ENCODE data around the gene TAAR2. TPM values are rescaled to one million over a fixed set of nuclear protein-coding genes. Genes with fewer than 3 reads are reported as not detected.
"Not testable (repeated sequence)": the region's sequence is repeated elsewhere in the genome, so short reads cannot be mapped to it uniquely, and the experiment has no call there.

TAAR2 gene
- total RNA-seq: not detected

DNA sequence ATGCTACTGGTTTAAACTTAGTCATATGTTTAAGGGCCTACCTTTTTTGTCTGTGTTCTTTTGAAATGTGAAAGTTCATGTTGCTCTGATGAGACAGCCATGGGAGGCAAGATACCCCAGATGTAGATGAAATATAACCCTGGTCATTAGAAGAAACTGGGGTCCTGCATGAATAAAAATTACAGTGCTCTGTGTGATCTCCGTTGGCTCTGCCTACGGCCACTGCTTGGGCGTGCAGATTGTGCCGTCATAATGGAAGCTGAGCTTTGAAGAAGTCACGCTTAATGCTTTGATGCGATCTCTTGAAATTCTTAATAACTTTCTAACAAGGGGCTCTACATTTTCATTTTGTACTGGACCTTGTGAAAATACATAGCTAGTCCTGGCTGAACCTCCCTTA is at the start of gene TAAR2:
Gene TAAR2 (minus strand): TSS at position 101 of the 400 bp plus-strand sequence. CDS start 0 bp downstream, at position 101.
- DNase-seq (ENCODE audit: low spot score): no peak

GRCh38 chr6:132673376-132674094 is 49.5 kb upstream of the TAAR2 start:
- no peak for DNase-seq (ENCODE audit: low spot score)

- DNase-seq (ENCODE audit: low spot score): no peak
Measured at GRCh38 chr6:132671295-132671694, 47.2 kb upstream of the TAAR2 start.

- no peak for DNase-seq (ENCODE audit: low spot score)
Measured at GRCh38 chr6:132669690-132670291, 45.7 kb upstream of the TAAR2 start.

DNA sequence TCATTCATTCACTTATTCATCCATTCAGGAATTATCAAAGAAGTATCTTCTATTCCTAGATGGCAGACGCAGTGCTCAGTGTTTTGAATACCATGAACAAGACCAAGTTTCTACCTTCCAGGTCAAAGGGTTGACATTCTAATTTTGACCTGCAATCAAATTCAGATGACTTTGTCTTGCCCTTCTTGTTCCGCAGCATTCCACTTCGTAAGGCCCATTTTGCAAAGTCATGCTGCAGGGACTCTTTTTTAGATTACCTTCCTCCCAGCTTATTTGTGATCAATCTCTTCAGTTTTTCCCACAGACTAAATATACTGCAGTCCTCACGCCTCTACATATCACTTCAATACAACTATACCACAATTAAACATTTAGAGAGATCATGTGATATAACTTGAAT is 42.0 kb upstream of the TAAR2 start:
- no peak for DNase-seq (ENCODE audit: low spot score)

GRCh38 chr6:132664309-132665034 is 40.4 kb upstream of the TAAR2 start:
- DNase-seq (ENCODE audit: low spot score): no peak

DNA sequence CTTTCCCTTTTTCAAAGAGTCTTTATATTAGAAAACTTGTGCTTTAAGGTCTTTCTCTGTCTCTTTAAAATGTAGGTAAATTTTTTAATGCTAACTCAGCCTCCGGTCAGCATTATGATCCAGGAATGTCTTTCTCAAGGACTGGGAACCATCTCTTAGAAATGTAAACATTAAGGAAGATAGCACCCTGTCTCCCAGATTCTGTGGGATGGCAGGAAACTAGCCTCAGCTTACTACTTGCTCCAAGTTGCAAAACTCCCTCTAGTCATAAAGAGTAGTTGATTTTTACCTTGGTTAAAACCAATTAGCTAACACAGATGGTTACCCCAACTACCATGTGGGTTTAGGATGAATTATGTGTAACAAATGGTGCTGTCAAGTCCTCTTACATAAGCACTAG is 39.6 kb upstream of the TAAR2 start:
- DNase-seq (ENCODE audit: low spot score): no peak

GRCh38 chr6:132661906-132662305 is 37.8 kb upstream of the TAAR2 start:
- DNase-seq (ENCODE audit: low spot score): no peak

- DNase-seq (ENCODE audit: low spot score): no peak
Measured at GRCh38 chr6:132659082-132659481, 35.0 kb upstream of the TAAR2 start, which contains the start of gene TAAR1. TAAR1 (minus strand) TSS chr6:132659182; CDS start chr6:132646003, 13,179 bp downstream.

GRCh38 chr6:132651062-132651461 is 27.0 kb upstream of the TAAR2 start:
- DNase-seq (ENCODE audit: low spot score): no peak

- no peak for DNase-seq (ENCODE audit: low spot score)
Measured at GRCh38 chr6:132650429-132650828, 26.4 kb upstream of the TAAR2 start.

DNA sequence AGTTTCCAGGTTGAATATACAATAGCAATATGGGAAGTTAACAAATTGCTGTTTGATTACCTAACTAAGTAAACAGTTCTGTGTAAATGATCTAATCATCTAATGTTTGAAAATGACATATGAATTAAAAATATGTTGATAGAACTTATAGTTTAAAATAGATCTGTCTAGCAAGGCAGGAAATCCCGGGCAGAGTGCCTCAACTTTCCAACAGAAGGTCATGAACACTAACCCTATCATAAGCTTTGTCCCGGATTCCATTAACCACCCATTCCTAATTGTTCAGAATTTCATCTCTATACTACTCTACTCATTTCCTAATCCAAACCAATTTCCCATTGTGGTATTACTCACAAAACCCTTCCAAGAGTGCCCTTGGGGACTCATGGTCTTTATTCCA is 24.8 kb upstream of the TAAR2 start:
- DNase-seq (ENCODE audit: low spot score): no peak

GRCh38 chr6:132648356-132648755 is 24.3 kb upstream of the TAAR2 start:
- no peak for DNase-seq (ENCODE audit: low spot score)

GRCh38 chr6:132643547-132643946 is 19.5 kb upstream of the TAAR2 start:
- DNase-seq (ENCODE audit: low spot score): no peak

- not testable (repeated sequence) for DNase-seq (ENCODE audit: low spot score)
Measured at GRCh38 chr6:132637135-132637534, 13.1 kb upstream of the TAAR2 start.

- DNase-seq (ENCODE audit: low spot score): not testable (repeated sequence)
Measured at GRCh38 chr6:132635906-132636305, 11.8 kb upstream of the TAAR2 start.

DNA sequence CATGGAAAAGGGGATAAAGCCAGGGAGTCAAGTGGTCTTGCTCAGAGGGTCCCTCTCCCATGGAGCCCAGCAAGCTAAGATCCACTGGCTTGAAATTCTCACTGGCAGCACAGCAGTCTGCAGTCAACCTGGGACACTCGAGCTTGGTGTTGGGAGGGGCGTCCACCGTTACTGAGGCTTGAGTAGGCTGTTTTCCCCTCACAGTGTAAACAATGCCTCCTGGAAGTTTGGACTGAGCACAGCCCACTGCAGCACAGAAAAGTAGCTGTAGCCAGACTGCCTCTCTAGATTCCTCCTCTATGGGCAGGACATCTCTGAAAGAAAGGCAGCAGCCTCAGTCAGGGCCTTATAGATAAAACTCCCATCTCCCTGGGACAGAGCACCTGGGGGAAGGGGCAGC is 11.2 kb upstream of the TAAR2 start:
- DNase-seq (ENCODE audit: low spot score): not testable (repeated sequence)

GRCh38 chr6:132634796-132635195 is 10.7 kb upstream of the TAAR2 start:
- DNase-seq (ENCODE audit: low spot score): no peak

DNA sequence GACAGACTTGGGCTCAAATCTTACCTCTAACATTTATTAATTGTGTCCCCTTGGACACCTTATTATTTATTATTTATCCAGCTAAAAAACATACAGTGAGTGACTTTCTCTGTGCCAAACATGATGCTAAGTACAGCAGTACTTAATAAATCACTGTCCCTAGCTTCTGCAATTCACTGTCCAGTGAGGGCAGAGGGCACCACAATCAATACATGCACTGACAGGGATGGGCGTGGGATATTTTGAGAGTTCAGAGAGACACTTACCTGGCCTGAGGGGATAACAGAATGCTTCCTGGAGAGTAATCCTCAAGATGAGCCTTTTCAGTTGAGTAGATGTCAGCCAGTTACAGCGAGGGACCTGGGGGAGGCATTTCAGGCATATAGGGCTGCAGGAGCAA is 9.3 kb upstream of the TAAR2 start:
- DNase-seq (ENCODE audit: low spot score): no peak

- DNase-seq (ENCODE audit: low spot score): no peak
Measured at GRCh38 chr6:132623106-132623845, 799 bp downstream of the TAAR2 start.

- DNase-seq (ENCODE audit: low spot score): no peak
Measured at GRCh38 chr6:132616677-132617076, 7.4 kb downstream of the TAAR2 start.

- no peak for DNase-seq (ENCODE audit: low spot score)
Measured at GRCh38 chr6:132614554-132614953, 9.5 kb downstream of the TAAR2 start.

Measured in ureter (tissue), 1 donor.